ENCODE results near the gene B4GALT1.

The B4GALT1 gene

DNA sequence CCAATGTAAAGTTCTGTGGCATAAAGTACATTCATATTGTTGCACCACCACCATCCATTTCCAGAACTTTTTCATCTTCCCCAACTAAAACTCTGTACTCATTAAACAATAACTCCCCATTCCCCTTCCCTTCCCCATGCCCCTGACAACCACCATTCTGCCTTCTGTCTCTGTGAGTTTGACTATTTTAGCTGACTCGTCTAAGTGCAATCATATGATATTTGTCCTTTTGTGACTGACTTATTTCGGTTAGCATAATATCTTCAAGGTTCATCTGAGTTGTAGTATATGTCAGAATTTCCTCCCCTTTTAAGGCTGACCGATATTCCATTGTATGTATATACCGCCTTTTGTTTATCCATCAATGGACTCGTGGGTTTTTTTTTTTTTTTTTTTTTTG lies 61.6 kb downstream of the B4GALT1 start:
- H3K9me3 ChIP-seq (ENCODE audit: severe bottlenecking) = no peaks in the 10 kb centered on the region
- H3K36me3 ChIP-seq = no peaks in the 10 kb centered on the region
- no peak overlapping the region for H3K4me3 ChIP-seq (ENCODE audit: low read depth, low read length)
- no peak overlapping the region for H3K27ac ChIP-seq
- TF ChIP-seq, protein P1, sequence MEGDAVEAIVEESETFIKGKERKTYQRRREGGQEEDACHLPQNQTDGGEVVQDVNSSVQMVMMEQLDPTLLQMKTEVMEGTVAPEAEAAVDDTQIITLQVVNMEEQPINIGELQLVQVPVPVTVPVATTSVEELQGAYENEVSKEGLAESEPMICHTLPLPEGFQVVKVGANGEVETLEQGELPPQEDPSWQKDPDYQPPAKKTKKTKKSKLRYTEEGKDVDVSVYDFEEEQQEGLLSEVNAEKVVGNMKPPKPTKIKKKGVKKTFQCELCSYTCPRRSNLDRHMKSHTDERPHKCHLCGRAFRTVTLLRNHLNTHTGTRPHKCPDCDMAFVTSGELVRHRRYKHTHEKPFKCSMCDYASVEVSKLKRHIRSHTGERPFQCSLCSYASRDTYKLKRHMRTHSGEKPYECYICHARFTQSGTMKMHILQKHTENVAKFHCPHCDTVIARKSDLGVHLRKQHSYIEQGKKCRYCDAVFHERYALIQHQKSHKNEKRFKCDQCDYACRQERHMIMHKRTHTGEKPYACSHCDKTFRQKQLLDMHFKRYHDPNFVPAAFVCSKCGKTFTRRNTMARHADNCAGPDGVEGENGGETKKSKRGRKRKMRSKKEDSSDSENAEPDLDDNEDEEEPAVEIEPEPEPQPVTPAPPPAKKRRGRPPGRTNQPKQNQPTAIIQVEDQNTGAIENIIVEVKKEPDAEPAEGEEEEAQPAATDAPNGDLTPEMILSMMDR (IDR thresholded peaks at IDR 0.05; ENCODE audit: low read depth, low read length) = no peak
- no peak for DNase-seq
- H3K27me3 ChIP-seq (ENCODE audit: insufficient read depth, low read depth, severe bottlenecking) = no peaks in the 10 kb centered on the region

DNA sequence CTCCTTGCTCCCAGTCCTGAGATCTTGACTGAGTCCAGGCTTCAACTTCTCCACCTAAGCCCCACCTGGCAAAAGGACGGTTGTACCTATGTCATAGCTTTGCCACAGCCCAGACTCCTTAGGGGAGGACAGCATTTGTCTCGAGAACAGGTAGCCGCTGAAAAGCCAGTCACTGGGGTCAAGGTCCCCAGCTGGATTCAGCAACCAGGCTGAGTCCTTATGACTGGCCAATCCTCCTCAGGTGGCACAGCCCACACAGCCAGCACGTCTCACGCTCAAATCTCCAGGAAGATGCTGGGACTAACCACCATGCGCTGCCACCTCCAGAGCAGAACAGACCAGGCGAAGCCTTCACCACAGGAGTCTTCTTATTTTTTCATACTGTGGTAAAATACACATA lies 62.7 kb downstream of the B4GALT1 start:
- H3K27ac ChIP-seq = no peak overlapping the region
- no peaks in the 10 kb centered on the region for H3K9me3 ChIP-seq (ENCODE audit: severe bottlenecking)
- DNase-seq = no peak
- no peak overlapping the region for H3K4me3 ChIP-seq (ENCODE audit: low read depth, low read length)
- no peaks in the 10 kb centered on the region for H3K36me3 ChIP-seq
- no peaks in the 10 kb centered on the region for H3K27me3 ChIP-seq (ENCODE audit: insufficient read depth, low read depth, severe bottlenecking)
- TF ChIP-seq, protein P1 (IDR thresholded peaks at IDR 0.05; ENCODE audit: low read depth, low read length) = no peak

DNA sequence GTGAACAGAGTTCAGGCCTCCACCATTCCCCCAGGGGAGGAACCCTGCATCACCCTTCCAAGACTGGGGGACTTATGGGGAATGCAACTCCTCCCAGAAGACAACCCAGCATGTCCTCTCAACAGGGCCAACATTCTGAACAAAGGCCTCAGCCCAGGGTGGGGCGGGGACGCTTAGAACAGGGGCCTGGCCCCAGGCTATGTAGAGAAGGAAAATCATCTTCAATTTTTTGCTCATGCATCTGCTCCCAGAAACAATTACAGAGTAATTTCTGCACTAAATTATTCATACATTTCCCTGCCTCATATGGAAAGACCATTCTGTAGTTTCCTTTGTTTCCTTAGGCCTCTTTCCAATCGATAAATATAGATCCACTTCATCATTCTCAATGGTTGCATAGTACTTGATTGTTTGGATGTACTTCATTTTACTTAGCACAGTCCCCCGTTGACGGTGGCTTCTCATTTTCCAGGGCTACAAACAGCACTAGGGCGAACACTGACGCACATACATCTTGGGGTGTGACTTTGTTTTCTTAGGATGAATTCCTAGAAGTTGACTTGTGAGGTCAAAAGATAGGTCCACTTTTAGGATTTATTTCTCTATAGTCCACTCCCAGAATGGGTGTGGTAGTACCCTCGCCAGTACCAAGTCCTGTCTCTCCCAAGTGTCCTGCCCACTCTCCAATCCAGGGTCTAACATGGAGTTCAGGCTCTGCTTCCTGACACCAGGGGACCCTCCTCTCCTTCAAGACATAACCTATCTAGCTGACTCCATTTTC lies 63.4 kb downstream of the B4GALT1 start:
- Histone ChIP-seq H3K36me3 (no peaks in the 10 kb centered on the region), H3K27me3 (ENCODE audit: insufficient read depth, low read depth, severe bottlenecking) (no peaks in the 10 kb centered on the region), H3K27ac (no peak overlapping the region), H3K4me3 (ENCODE audit: low read depth, low read length) (no peak overlapping the region), H3K9me3 (ENCODE audit: severe bottlenecking) (no peaks in the 10 kb centered on the region)
- TF ChIP-seq, protein P1 (IDR thresholded peaks at IDR 0.05; ENCODE audit: low read depth, low read length) = no peak
- DNase-seq = no peak

DNA sequence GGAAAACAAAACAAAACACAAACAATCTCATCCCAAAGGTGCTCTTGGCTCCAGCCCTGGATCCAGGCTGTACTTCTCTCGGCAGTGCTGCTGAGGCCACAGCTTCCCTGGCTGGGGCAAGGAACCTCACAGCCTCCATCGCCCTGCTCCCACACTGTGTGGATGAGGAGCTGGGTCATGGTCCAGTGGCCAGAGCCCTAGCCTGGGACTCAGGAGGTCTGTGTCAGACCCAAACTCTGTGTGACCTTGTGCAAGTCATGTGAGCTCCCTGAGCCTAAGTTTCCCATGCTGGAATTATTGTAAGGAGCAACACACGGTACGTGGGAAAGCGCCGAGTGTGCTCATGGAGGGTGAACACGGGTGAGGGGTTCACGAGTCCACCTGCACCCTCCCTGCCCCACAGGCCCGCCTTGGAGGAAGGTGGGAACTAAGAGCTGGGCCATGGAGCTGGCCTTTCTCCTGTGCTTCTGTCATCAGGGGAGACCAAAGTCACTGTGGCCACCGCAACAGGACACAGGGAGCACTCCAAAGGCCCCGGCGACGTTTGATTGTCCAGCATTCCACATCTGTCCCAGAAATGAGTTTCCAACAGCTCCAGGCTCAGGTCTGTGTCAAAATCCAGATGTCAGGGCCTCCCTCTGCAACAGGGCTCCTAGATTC lies 64.5 kb downstream of the B4GALT1 start:
- TF ChIP-seq, protein P1 (IDR thresholded peaks at IDR 0.05; ENCODE audit: low read depth, low read length) = no peak
- no peak overlapping the region for H3K4me3 ChIP-seq (ENCODE audit: low read depth, low read length)
- H3K9me3 ChIP-seq (ENCODE audit: severe bottlenecking) = no peaks in the 10 kb centered on the region
- no peaks in the 10 kb centered on the region for H3K27me3 ChIP-seq (ENCODE audit: insufficient read depth, low read depth, severe bottlenecking)
- H3K27ac ChIP-seq = no peak overlapping the region
- no peaks in the 10 kb centered on the region for H3K36me3 ChIP-seq
- DNase-seq = no peak

DNA sequence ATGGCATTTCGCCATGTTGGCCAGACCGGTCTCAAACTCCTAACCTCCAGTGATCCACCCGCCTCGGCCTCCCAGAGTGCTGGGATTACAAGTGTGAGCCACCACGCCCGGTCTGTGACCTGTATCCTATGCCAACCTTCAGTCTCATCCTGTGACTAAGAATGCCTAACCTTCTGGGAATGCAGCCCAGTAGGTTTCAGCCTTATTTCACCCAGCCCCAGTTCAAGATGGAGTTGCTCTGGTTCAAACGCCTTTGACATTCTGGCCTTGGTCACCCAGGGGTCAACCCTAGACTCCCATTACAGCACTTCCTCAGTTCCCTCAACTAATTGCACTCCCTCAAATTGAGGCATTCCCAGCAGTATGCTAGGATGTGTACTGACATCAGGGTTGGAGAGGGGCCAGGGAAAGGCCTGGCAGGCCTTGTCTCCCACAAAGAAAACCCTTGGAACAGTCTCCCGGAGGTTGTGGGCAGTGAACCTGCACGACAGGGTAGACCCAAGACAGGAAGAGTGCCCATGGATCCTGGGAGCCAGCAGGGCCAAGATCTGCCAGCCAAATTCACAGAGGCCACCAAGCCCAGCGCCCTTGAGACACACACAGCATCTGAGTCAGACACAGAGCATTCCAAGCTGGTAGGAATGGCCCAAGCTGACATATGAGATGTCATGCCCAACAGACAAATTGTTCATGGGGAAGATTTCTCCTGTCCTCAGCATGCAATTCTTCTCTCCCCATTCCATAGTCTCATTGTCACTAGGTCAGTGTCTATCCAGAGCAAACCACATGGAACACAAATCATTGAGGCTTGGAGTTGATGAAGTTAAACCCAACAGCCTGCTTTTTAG lies 65.8 kb downstream of the B4GALT1 start:
- Histone ChIP-seq H3K4me3 (ENCODE audit: low read depth, low read length) (no peak overlapping the region), H3K36me3 (no peaks in the 10 kb centered on the region), H3K27ac (no peak overlapping the region), H3K27me3 (ENCODE audit: insufficient read depth, low read depth, severe bottlenecking) (no peaks in the 10 kb centered on the region), H3K9me3 (ENCODE audit: severe bottlenecking) (no peaks in the 10 kb centered on the region)
- TF ChIP-seq, protein P1 (IDR thresholded peaks at IDR 0.05; ENCODE audit: low read depth, low read length) = no peak
- DNase-seq = no peak
